OCI-LY7 (cell line): ENCODE data around the gene CHTF8. TPM values are rescaled to one million over a fixed set of nuclear protein-coding genes. Genes with fewer than 3 reads are reported as not detected.

Source experiments
- BruUV-seq: library from RNA; stranded (reverse); fragments of 400-500 nt; replicated peaks from 2 replicates; lab custom pipeline; 2021; lab: Mats Ljungman, UMichigan
- CTCF ChIA-PET: fragments of 300-600 bp; sonication (Branson Sonifier 250); formaldehyde crosslinking; loops from one replicate; lab custom pipeline; 2022; ENCODE audit warnings: antibody characterized with exemption; ENCODE audit not compliant: unreplicated experiment; lab: Charles Lee
- POLR2A ChIA-PET: fragments of 300-600 bp; sonication (Branson Sonifier 250); formaldehyde crosslinking; loops from one replicate; lab custom pipeline; 2022; ENCODE audit warnings: antibody characterized with exemption; lab: Charles Lee
- DNase-seq: peaks from one replicate; pipeline ENCODE4 v3.0.0-alpha.2; 2015; ENCODE audit warnings: low spot score
- H2AFZ ChIP-seq: fragments of 200-600 bp; sonication (generic), shearing (Covaris generic); 2 replicates; pipeline ENCODE4 v1.6.1; 2014; ENCODE audit warnings: mild to moderate bottlenecking, antibody characterized with exemption, low read length, moderate library complexity
- H3K27ac ChIP-seq: fragments of 200-600 bp; sonication (generic); 2 replicates; pipeline ENCODE4 v1.5.1; 2014; ENCODE audit warnings: mixed run types, low read depth, mild to moderate bottlenecking, moderate library complexity, low read length, inconsistent platforms; ENCODE audit not compliant: poor library complexity, severe bottlenecking
- H3K36me3 ChIP-seq: fragments of 200-600 bp; sonication (generic); 2 replicates; pipeline ENCODE4 v1.6.1; 2014; ENCODE audit warnings: mild to moderate bottlenecking, antibody characterized with exemption, low read length, moderate library complexity, mixed read lengths; ENCODE audit not compliant: insufficient read depth
- H3K4me1 ChIP-seq: fragments of 200-600 bp; sonication (generic); 2 replicates; pipeline ENCODE4 v1.5.1; 2014; ENCODE audit warnings: mild to moderate bottlenecking, low read length; ENCODE audit not compliant: insufficient read depth, poor library complexity, severe bottlenecking
- H3K4me2 ChIP-seq: fragments of 200-600 bp; sonication (generic); 2 replicates; pipeline ENCODE4 v1.6.1; 2014; ENCODE audit warnings: mild to moderate bottlenecking, low read length
- H3K4me3 ChIP-seq: fragments of 200-600 bp; sonication (generic); 2 replicates; pipeline ENCODE4 v1.5.1; 2014; ENCODE audit warnings: mild to moderate bottlenecking, low read depth, low read length; ENCODE audit not compliant: poor library complexity, severe bottlenecking
- H3K79me2 ChIP-seq: fragments of 200-600 bp; sonication (generic); 2 replicates; pipeline ENCODE4 v1.6.1; 2016; ENCODE audit warnings: low read depth, mild to moderate bottlenecking, low read length, moderate library complexity, mixed read lengths; ENCODE audit not compliant: insufficient read depth
- H3K9me2 ChIP-seq: fragments of 200-600 bp; sonication (generic); 2 replicates; pipeline ENCODE4 v1.6.1; 2016; ENCODE audit warnings: mild to moderate bottlenecking, low read length, mixed read lengths; ENCODE audit not compliant: insufficient read depth
- H3K9me3 ChIP-seq: fragments of 200-600 bp; sonication (generic); 2 replicates; pipeline ENCODE4 v1.6.1; 2014; ENCODE audit warnings: mild to moderate bottlenecking, mixed run types, low read length, mixed read lengths
- H4K20me1 ChIP-seq: fragments of 200-600 bp; sonication (generic); 2 replicates; pipeline ENCODE4 v1.6.1; 2014; ENCODE audit warnings: mild to moderate bottlenecking, antibody characterized with exemption, low read length, moderate library complexity, mixed read lengths; ENCODE audit not compliant: insufficient read depth
- EZH2phosphoT487 ChIP-seq: fragments of 200-600 bp; sonication (generic); IDR thresholded peaks from 2 replicates; pipeline ENCODE4 v1.6.1; 2018; ENCODE audit warnings: low read depth, borderline replicate concordance, mild to moderate bottlenecking, mixed run types, antibody characterized with exemption, low read length, moderate library complexity, mixed read lengths
- intact Hi-C: fragments of 100-400 bp; cut with micrococcal nuclease; formaldehyde crosslinking; loops from one replicate; pipeline ENCODE4 v1.10.0; 2022; ENCODE audit not compliant: unreplicated experiment
- total RNA-seq, 2 experiments: library from RNA; depleted of rRNA in 1 of 2; stranded (reverse); fragments of >200 nt in 1 of 2; shearing (Covaris generic) in 1 of 2; gene quantifications; 2 replicates each; pipeline ENCODE4 v1.2.3, GENCODE V29; 2014 to 2022
- TF ChIP-seq, protein P1 (sequence below): fragments of 200-600 bp; sonication (generic); conservative IDR thresholded peaks from 2 replicates; pipeline ENCODE4 v1.5.1; 2014; ENCODE audit warnings: mild to moderate bottlenecking, antibody characterized with exemption, low read length, moderate library complexity, mixed read lengths

Gene CHTF8
- total RNA-seq, 2 experiments from 2014 or later = 58.8 to 151 TPM

DNA sequence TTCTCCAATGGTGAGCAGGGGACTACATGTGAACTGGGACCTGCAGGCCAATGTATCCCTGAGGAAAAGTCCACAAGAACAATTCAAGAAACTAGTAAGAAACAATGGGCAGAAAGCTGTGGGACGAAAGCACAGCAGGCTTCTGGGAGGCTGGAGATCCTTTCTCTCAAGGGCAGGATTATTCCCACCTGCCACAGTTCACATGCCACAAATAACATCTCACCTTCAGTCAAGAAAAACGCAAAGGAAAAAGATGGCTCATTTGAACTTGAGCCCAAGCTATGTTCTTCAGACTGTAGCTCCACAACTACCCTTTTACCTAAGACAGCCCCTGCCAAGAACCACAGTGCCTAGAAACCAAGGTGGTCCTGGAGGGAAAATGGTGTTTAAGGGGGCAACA, 13.9 kb downstream of the CHTF8 start:
- POLR2A ChIA-PET = no interaction called here
- Histone ChIP-seq H3K9me2 (no peaks in the 10 kb centered on the region), H4K20me1 (no peaks in the 10 kb centered on the region), H3K9me3 (no peaks in the 10 kb centered on the region), H3K79me2 (peaks cover 7% of the 10 kb centered on the region; the same call in 1 of the 2 replicates), H3K27ac (no peak overlapping the region), H3K4me2 (no peak overlapping the region), H3K36me3 (peaks cover 83% of the 10 kb centered on the region), H3K4me1 (no peaks in the 10 kb centered on the region), H2AFZ (no peak overlapping the region), H3K4me3 (no peak overlapping the region)
- intact Hi-C loops = no loop called here
- CTCF ChIA-PET = interaction anchor here (1.0 kb wide), 1 partner anchor 13 kb away, joined by 3 read pairs; no protein-coding TSS in a partner anchor
- no TSS peak for BruUV-seq
- no peak for TF ChIP-seq EZH2phosphoT487
- TF ChIP-seq, protein P1, sequence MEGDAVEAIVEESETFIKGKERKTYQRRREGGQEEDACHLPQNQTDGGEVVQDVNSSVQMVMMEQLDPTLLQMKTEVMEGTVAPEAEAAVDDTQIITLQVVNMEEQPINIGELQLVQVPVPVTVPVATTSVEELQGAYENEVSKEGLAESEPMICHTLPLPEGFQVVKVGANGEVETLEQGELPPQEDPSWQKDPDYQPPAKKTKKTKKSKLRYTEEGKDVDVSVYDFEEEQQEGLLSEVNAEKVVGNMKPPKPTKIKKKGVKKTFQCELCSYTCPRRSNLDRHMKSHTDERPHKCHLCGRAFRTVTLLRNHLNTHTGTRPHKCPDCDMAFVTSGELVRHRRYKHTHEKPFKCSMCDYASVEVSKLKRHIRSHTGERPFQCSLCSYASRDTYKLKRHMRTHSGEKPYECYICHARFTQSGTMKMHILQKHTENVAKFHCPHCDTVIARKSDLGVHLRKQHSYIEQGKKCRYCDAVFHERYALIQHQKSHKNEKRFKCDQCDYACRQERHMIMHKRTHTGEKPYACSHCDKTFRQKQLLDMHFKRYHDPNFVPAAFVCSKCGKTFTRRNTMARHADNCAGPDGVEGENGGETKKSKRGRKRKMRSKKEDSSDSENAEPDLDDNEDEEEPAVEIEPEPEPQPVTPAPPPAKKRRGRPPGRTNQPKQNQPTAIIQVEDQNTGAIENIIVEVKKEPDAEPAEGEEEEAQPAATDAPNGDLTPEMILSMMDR = no peak
- DNase-seq = no peak

DNA sequence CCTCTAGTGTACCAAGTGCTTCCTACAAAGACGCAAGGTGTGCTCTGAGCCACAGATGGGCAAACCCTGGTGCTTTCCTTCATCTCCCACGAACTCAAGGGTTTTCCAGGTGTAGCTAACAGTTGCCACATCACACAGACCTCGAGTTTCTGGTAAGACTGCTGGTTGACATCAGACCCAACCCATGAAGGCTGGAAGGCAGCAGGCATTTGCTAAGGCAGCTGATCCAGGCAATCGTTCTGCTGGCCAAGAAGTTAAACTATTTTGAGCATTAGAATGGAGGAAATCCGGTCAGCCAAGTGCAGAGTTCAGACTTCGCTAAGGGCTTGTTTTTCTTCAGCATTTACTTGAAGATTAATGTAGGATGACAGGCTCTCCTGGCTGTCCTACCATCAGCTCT, 15.5 kb downstream of the CHTF8 start:
- Histone ChIP-seq H3K36me3 (peaks cover 68% of the 10 kb centered on the region), H3K79me2 (no peaks in the 10 kb centered on the region), H3K27ac (no peak overlapping the region), H3K9me2 (no peaks in the 10 kb centered on the region), H3K4me2 (no peak overlapping the region), H3K4me1 (no peaks in the 10 kb centered on the region), H2AFZ (no peak overlapping the region), H4K20me1 (no peaks in the 10 kb centered on the region), H3K9me3 (no peaks in the 10 kb centered on the region), H3K4me3 (no peak overlapping the region)
- POLR2A ChIA-PET = interaction anchor here (0.7 kb wide), 2 partner anchors 116 to 1908 kb away, joined by 3 to 4 read pairs; no protein-coding TSS in a partner anchor
- TF ChIP-seq EZH2phosphoT487 = no peak
- TF ChIP-seq, protein P1 = no peak
- DNase-seq = no peak
- CTCF ChIA-PET = no interaction called here
- no TSS peak for BruUV-seq
- intact Hi-C loops = no loop called here

DNA sequence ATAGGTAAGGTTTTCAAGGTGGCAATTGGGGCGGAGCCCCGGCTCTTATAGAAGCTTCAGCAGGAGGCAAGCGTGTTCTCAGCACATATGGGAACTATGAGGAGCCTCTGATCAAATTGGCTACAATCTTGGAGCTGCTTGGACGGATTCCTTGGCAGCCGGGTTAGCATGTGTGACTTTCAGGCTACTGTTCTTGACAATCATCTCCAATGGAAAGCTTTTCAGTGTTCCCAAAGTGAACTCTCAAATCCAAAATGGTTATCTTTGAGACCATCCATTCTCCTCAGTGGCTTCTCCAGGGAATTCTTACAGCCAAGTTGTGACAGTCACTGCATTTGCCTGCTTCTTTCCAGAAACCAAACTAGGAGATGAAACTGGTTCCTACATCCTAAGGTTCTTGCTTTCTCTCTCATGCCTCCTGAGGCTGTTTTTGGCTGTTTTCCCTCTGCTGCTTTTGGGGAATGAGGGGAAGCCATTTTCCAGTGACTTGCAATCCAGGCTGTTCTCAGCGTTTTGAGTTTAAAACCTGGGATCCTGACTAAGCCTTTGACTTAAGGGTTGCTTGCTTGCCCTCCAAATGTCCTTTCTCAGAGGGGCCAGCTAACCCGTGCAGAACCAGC, 16.0 kb downstream of the CHTF8 start:
- no peak for DNase-seq
- Histone ChIP-seq H3K4me3 (no peak overlapping the region), H3K36me3 (peaks cover 65% of the 10 kb centered on the region), H3K4me2 (no peak overlapping the region), H3K9me2 (no peaks in the 10 kb centered on the region), H3K79me2 (no peaks in the 10 kb centered on the region), H2AFZ (no peak overlapping the region), H3K4me1 (no peaks in the 10 kb centered on the region), H3K27ac (no peak overlapping the region), H4K20me1 (no peaks in the 10 kb centered on the region), H3K9me3 (no peaks in the 10 kb centered on the region)
- intact Hi-C loops = no loop called here
- ChIA-PET CTCF (no interaction called here), POLR2A (no interaction called here)
- no TSS peak for BruUV-seq
- TF ChIP-seq EZH2phosphoT487 = no peak
- TF ChIP-seq, protein P1 = no peak
